ENCODE measurements around the gene ATP13A3. TPM values are rescaled to one million over a fixed set of nuclear protein-coding genes. Genes with fewer than 3 reads are reported as not detected.

Gene ATP13A3
- total RNA-seq, 1 donor from 2014 or later: 63.1 TPM

GRCh38 chr3:194449913-194450312 is 36.9 kb downstream of the ATP13A3 start:
- no peaks in the 10 kb centered on the region for H3K4me1 Mint-ChIP-seq (ENCODE audit: unreplicated experiment)
- H3K36me3 Mint-ChIP-seq (ENCODE audit: unreplicated experiment): peaks cover 52% of the 10 kb centered on the region
- no peaks in the 10 kb centered on the region for H3K27me3 Mint-ChIP-seq (ENCODE audit: unreplicated experiment)
- DNase-seq (ENCODE audit: extremely low spot score, unreplicated experiment): no peak
- TF ChIP-seq CTCF (IDR thresholded peaks at IDR 0.05): no peak
- H3K9me3 Mint-ChIP-seq (ENCODE audit: unreplicated experiment): no peaks in the 10 kb centered on the region
- no peak overlapping the region for H3K27ac Mint-ChIP-seq (ENCODE audit: unreplicated experiment)
- no peak overlapping the region for H3K4me3 Mint-ChIP-seq (ENCODE audit: unreplicated experiment)

- no peak for TF ChIP-seq CTCF (IDR thresholded peaks at IDR 0.05)
- H3K4me3 Mint-ChIP-seq (ENCODE audit: unreplicated experiment): no peak overlapping the region
- peaks cover 56% of the 10 kb centered on the region for H3K36me3 Mint-ChIP-seq (ENCODE audit: unreplicated experiment)
- no peaks in the 10 kb centered on the region for H3K27me3 Mint-ChIP-seq (ENCODE audit: unreplicated experiment)
- H3K4me1 Mint-ChIP-seq (ENCODE audit: unreplicated experiment): peaks cover 8% of the 10 kb centered on the region
- no peaks in the 10 kb centered on the region for H3K9me3 Mint-ChIP-seq (ENCODE audit: unreplicated experiment)
- no peak for DNase-seq (ENCODE audit: extremely low spot score, unreplicated experiment)
- no peak overlapping the region for H3K27ac Mint-ChIP-seq (ENCODE audit: unreplicated experiment)
These were observed 39.1 kb downstream of the ATP13A3 start for GRCh38 chr3:194447657-194448056.

- Mint-ChIP-seq H3K4me1 (ENCODE audit: unreplicated experiment) (peaks cover 8% of the 10 kb centered on the region), H3K4me3 (ENCODE audit: unreplicated experiment) (no peak overlapping the region), H3K27ac (ENCODE audit: unreplicated experiment) (no peak overlapping the region), H3K27me3 (ENCODE audit: unreplicated experiment) (no peaks in the 10 kb centered on the region), H3K9me3 (ENCODE audit: unreplicated experiment) (no peaks in the 10 kb centered on the region), H3K36me3 (ENCODE audit: unreplicated experiment) (peaks cover 57% of the 10 kb centered on the region)
- TF ChIP-seq CTCF (IDR thresholded peaks at IDR 0.05): no peak
- DNase-seq (ENCODE audit: extremely low spot score, unreplicated experiment): no peak
These were observed 39.6 kb downstream of the ATP13A3 start for GRCh38 chr3:194447161-194447560.

GRCh38 chr3:194446754-194447153 is 40.0 kb downstream of the ATP13A3 start:
- no peak overlapping the region for H3K4me3 Mint-ChIP-seq (ENCODE audit: unreplicated experiment)
- no peaks in the 10 kb centered on the region for H3K27me3 Mint-ChIP-seq (ENCODE audit: unreplicated experiment)
- H3K9me3 Mint-ChIP-seq (ENCODE audit: unreplicated experiment): no peaks in the 10 kb centered on the region
- peaks cover 59% of the 10 kb centered on the region for H3K36me3 Mint-ChIP-seq (ENCODE audit: unreplicated experiment)
- DNase-seq (ENCODE audit: extremely low spot score, unreplicated experiment): no peak
- TF ChIP-seq CTCF (IDR thresholded peaks at IDR 0.05): no peak
- H3K4me1 Mint-ChIP-seq (ENCODE audit: unreplicated experiment): peaks cover 8% of the 10 kb centered on the region
- H3K27ac Mint-ChIP-seq (ENCODE audit: unreplicated experiment): no peak overlapping the region

- Mint-ChIP-seq H3K9me3 (ENCODE audit: unreplicated experiment) (no peaks in the 10 kb centered on the region), H3K27me3 (ENCODE audit: unreplicated experiment) (no peaks in the 10 kb centered on the region), H3K27ac (ENCODE audit: unreplicated experiment) (no peak overlapping the region), H3K36me3 (ENCODE audit: unreplicated experiment) (peaks cover 60% of the 10 kb centered on the region), H3K4me1 (ENCODE audit: unreplicated experiment) (peaks cover 8% of the 10 kb centered on the region), H3K4me3 (ENCODE audit: unreplicated experiment) (no peak overlapping the region)
- no peak for TF ChIP-seq CTCF (IDR thresholded peaks at IDR 0.05)
- DNase-seq (ENCODE audit: extremely low spot score, unreplicated experiment): no peak
These were observed 40.6 kb downstream of the ATP13A3 start for GRCh38 chr3:194446172-194446571.

Data from osteocyte (in vitro differentiated cells).